ENCODE measurements around the gene XYLT1.

XYLT1 gene

DNA sequence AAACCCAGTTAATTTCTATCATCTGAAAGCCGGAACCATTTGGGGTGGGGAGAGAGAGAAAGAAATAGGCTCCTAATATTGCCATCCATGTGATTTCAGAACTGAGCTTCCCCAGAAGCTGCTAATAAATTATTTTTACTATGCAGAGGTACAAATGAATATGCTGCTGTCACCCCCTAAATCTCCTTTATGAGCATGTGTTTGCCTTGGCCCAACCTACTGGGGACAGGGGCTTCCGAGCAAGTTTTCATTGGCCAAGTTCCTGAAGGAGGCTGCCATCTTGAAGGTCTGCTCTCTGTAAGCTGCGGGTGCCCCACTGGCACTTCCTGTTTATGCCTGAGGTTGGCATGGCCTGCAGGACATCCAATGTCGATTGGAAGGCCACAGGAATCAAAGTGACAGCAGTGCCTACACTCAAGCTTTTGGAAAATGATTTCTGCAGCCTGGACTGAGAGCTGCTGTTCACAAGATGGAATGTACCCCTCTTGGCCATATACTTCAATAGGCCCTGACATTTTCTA is 194.7 kb downstream of the XYLT1 start:
- DNase-seq (ENCODE audit: low read depth, low spot score) = no peak
- H3K27ac ChIP-seq = peak overlapping the region; percentile 72

DNA sequence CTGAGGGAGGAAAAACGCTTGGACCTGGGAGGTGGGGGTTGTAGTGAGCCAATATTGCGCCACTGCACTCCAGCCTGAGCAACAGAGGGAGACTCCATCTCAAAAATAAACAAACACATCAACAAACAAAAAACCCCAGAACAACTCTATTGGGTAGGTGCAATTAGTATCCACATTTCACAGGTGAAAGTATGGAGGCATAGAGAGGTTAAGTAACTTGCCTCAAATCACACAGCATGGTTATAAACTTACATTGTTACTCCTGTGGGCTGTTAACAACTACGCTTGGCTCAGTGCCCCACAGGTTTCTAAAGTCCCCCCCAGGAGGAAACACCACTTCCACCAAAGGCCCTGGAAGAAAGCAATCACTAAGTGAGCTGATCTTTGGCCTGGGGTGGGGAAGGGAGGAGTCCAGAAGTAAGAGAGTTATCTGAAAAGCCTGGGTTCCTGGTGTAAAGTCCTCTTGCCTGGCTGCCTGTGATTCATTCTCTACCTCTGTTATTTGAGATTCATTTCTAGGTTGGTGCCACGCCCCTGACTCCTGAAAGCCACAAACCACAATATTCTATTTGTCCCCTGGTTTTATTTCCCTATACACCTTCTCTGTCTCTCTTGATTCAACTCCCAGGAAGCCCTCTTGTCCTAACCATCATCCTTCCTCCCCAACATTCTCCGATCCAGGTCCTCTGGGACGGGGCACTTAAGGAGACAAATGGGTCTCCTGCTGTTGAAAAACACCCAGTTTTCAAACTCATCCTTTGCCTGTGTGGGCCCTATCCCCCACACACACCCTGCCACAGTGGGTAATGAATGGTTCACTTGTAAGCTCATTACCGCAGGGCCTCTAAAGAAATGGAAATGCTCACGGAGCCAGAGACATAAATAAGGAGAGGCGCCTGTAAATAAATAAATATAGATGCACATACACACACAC is 195.4 kb downstream of the XYLT1 start:
- peak; percentile 55 for DNase-seq (ENCODE audit: low read depth, low spot score)
- peak overlapping the region; percentile 72 for H3K27ac ChIP-seq

DNA sequence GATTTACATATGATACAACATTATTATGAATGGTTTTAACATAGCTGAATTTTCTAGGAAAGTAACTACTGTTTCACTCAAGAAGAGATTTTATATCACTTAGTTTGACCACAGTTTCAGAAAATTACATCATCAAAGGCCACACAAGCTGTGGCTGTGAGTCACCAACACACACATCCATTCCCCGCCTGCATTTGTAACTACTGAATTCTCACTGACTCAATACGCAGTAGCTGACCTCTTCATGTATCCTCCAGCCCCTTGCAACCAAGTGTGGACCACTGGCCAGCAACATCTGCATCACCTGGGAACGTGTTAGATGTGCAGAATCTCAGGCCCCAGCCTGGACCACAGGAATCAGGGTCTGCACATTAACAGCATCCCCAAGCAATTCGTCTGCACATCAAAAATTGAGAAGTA is 197.6 kb downstream of the XYLT1 start:
- H3K27ac ChIP-seq = peak overlapping the region; percentile 79
- DNase-seq (ENCODE audit: low read depth, low spot score) = peak; percentile 75

DNA sequence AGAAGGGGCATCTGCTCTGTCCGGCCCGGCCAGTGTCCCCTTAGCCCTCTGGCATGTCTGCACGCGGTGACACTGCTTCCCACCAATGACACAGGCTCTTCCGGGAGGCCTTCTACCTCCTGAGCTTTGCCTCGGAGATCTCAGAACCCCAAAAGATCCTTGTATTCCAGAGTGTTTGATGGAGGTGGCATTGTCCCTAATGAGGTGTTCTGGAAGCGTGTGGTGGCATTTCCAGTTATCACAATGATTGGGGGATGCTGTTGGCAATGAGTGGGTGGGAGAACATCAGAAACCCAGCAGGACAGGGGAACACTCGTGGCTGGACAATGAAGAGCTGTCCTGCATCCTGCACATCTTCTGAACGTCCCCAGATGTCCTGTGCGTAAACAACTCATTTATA is 198.0 kb downstream of the XYLT1 start:
- peak overlapping the region; percentile 79 for H3K27ac ChIP-seq

DNA sequence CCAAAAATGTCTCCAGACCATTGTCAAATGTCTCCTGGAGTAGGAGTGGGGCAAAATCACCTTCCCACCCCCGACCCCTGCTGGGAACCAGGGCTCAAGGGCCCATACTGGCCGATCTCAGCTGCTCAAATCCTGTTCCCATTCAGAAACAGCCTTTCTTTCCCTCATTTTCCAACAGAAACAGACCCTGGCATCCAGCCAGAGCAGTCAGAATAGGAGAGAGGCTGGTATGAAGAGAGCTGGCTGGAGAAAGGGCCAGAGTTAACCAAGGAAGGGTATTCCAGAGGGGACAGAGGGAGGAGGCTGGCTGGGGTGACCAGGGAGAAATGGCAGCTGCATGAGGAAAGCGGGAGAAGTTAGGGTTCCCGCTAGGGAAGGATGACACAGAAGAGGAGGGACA is 199.1 kb downstream of the XYLT1 start:
- no peak for DNase-seq (ENCODE audit: low read depth, low spot score)

More for the DNA sequence above, 198.0 kb downstream of the XYLT1 start:
- no peak for DNase-seq (ENCODE audit: low read depth, low spot score)

DNA sequence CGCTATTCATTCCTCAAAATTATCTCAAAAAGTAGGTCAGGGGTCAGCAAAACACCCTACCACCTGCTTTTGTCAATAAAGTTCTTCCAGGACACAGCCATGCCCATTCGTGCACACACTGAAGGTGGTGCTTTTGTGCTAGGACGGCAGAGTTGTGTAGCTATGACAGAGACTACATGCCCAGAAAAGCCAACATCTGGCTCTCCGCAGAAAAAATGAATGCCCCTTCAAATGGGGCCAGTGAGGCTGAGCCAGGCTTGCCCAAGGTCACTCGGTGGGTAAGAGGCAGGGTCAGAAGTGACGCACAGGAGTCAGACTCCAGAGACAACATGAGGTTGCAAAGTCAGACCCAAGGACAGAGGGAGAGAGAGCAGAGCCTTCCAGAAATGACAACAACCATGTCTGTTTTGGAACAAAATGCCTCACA is 200.1 kb downstream of the XYLT1 start:
- no peak overlapping the region for H3K27ac ChIP-seq
- no peak for DNase-seq (ENCODE audit: low read depth, low spot score)

More for the DNA sequence above, 199.1 kb downstream of the XYLT1 start:
- no peak overlapping the region for H3K27ac ChIP-seq

DNA sequence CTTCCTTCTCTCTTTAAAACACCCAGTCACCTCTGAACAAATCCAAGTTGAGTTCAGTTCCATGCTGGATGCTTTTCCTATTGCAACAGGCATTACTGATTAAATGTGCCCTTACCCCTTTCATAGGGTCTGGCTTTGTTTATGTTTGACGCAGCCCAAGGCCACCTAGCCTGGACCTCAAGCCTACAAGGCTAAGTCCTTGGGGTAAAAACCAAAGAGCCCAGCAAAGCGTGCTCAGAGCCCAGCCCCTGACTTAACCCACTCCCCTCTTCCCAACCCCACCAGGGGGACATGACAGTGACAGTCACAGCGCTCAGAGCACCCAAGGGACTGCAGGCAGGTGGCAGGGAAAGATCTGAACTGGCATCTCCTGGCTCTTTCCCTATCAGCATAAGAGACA is 200.6 kb downstream of the XYLT1 start:
- DNase-seq (ENCODE audit: low read depth, low spot score) = no peak
- no peak overlapping the region for H3K27ac ChIP-seq

DNA sequence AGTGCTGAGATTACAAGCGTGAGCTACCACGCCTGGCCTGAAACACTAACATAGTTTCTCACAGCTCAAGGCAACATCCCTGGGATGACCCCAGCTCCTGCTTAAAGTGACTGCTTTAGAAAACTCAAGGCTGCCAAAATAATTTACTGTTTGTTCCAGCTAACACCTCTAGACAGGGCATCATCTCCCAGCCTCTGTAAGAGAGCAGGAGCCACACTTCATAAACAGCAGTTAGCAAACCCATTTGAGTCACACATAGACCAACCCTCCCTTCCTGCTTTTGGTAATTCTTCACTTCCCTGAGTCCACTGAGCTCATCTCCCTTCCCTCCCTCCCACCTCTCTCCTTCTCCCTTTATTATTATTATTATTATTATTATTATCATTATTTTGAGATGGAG is 201.3 kb downstream of the XYLT1 start:
- DNase-seq (ENCODE audit: low read depth, low spot score) = no peak
- H3K27ac ChIP-seq = no peak overlapping the region

DNA sequence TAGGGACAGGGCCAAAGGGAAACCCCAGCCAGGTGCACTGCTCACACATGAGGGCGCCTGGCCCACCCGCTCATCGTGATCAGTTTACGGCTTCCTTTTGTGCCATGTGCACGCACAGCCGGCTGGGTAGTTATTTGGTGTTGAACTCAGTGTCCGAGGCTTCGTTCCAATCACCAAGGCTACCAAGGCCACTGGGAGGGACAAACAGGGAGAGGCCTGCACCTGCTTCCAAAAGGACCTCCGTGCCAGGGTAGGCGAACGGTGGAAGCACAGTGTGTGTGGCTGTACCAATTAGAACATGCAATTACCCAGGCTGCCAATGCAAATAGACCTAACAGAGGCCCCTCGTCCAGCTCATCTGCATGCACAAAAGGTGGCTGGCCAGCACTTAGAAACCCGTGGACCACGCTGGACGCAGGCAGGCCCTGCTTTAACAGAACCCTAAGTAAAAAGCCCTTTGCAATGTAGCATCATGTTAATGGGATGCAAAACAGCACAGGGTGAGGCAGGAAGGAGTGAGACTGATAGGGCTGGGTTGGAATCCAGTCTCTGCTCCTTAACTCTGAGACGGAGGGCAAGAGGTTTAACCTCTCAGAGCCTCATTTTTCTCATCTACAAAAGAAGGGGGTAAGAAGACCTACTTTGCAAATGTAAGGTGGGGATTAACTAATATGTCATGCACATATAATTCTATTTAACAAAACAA is 204.0 kb downstream of the XYLT1 start:
- no peak overlapping the region for H3K27ac ChIP-seq
- DNase-seq (ENCODE audit: low read depth, low spot score) = no peak

DNA sequence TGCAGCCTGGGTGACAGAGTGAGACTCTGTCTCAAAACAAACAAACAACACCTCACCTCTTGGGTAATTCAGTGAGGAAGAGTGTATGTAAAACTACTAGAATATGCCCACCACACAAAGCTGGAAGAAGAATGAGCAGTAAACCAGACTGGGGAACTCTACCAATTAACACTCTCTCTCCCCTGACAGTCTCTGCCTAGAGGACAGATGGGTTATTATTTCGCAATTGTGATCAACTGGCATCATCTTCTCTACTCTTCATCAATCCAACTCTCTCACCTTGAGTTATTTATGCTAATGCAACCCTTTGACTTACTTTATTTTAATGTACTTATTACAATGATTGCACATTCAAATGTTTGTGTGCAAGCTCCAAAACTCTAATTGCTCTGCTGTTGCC is 205.6 kb downstream of the XYLT1 start:
- no peak for DNase-seq (ENCODE audit: low read depth, low spot score)
- no peak overlapping the region for H3K27ac ChIP-seq

DNA sequence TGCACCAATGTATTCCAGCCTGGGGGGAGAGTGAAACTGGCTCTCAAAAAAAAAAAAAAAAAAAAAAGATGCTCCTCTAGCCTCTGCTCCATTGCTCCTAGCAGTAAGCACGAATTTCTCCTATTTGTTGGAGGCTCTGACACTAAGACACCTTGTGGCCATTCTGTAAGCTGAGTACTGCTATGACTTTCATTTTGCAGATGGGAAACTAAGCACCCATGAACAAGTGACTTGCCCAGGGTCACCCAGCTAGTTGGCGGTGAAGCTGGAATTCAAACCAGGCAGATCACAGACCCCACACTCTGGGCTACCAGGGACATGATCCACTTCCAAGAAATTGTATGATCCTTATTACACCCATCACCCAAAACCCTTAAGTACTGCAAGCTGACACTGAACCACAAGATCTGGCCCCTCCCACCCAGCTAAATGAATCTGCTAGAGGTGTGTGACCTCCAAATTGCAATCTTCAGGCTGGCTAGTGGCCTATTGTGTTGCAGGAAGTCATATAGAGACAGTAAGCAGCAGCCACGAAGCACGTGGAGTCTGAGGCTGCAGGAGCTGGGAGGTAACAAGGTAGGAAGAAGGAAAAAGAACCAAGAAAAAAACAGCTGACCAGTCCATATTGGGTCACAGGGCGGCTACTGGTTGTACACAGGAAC is 209.4 kb downstream of the XYLT1 start:
- no peak for DNase-seq (ENCODE audit: low read depth, low spot score)
- no peak overlapping the region for H3K27ac ChIP-seq

DNA sequence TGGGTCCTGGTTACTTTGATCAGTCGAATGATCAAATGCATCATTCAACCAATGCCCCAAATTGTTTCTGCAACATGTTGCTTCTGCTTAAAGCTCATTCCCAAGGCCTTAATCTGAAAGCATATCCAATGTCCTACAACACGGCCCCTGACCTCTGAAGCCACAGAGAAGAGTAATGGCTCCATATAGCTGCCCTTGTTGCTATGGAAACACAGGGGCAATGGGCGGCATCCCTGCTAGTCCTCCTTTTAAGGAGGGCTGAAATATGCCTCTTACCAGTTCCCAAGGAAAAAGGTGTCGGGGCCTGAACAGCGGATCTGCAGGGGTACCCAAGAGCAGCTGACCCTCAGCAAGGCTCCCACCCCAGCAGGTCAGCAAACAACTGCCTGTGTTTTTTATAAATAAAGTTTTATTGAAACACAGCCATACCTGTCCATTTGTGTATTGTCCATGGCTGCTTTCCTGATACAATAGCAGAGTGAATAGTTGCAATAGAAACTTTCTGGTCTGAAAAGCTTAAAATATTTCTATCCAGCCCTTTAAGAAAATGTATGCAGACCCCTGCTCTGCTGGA is 210.4 kb downstream of the XYLT1 start:
- DNase-seq (ENCODE audit: low read depth, low spot score) = no peak
- H3K27ac ChIP-seq = no peak overlapping the region

DNA sequence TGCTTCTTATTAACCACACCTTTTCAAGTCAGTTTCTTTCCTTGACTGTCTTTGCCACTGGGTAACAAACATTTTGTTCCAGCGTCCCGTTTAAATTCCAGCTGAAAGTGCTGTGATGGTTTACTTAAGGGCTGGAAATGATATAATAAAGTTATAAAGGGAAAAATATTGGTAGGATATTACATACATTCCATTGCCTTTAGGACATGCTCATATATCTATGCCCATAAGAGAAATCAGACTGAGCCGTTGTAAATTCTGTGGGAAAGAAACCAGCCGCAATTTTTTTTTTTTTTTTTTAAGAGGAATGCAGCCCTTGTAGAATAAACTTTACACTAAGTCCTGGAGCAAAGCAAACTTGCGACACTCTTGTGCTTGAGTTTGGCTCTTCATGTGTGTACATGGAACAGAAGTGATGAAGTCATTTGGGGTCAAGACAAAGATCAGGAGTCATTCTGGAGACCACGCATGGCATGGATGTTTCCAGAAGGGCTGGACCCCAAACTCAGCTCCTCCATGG is 210.9 kb downstream of the XYLT1 start:
- no peak overlapping the region for H3K27ac ChIP-seq
- DNase-seq (ENCODE audit: low read depth, low spot score) = no peak

DNA sequence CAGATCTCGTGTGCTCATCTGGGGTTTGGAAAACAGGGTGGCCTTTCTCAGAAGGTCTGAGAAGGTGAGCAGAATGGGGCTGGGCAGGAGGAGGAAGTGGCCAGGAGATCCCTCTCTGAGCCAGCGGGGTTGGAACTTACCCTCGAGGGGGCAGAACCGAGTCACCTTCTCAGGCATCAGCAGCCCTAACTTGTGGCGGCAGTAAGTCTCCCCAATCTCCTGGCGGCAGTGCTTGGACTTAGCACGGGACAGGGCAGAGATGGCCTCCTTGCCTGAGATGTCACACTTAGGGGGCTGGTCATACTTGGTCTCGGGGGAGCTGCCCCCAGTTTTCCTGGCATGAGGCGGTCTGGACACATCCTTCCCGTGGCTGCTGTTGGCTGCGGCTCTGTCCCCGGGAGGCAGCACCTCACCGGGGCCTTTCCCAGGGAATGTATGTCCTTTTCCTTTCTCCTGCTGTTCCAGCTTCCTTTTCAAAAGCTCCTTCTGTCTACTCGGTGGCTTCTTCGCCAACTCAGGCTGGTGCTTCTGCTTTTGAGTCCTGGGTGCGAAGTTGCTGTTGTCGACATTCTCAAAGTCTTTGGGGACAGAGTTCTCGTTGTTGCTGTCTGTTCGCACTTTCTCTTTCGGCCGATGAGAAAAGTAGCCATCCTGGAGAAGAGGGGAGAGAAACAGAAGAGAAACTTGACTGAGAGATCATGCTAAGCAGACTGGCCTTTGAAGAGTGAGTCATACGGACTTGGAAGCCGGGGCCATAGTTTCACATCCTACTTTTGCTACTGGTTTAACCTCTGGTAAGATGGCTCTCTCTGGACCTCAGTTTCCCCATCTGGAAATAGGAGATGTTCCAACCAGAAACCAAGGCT is 211.7 kb downstream of the XYLT1 start:
- no peak overlapping the region for H3K27ac ChIP-seq

DNA sequence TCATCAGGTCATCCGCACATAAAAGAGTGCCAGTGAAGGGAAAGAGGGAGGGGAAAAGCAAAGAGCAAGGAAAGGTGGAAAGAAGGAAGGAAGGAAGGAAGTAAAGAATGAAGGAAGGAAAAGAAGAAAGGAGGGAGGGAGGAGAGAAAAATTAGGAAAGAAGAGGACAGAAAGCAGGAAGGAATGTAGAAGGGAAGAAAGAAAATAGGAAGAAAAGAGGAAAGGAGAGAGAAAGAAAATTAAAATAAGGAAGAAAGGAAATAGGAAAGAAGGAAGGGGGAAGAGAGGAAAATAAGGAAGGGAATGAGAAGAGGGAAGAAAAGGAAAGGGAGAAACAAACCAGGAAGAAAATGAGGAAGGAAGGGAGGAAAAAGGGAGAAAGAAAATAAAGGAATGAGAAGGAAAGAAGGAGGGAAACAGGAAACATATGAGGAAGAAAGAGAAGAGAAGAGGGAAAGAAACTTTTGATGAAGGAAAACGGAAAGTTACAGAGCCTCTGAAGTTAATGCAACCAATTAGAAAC is 212.6 kb downstream of the XYLT1 start:
- no peak for DNase-seq (ENCODE audit: low read depth, low spot score)
- H3K27ac ChIP-seq = no peak overlapping the region

More for the DNA sequence above, 211.7 kb downstream of the XYLT1 start:
- no peak for DNase-seq (ENCODE audit: low read depth, low spot score)

DNA sequence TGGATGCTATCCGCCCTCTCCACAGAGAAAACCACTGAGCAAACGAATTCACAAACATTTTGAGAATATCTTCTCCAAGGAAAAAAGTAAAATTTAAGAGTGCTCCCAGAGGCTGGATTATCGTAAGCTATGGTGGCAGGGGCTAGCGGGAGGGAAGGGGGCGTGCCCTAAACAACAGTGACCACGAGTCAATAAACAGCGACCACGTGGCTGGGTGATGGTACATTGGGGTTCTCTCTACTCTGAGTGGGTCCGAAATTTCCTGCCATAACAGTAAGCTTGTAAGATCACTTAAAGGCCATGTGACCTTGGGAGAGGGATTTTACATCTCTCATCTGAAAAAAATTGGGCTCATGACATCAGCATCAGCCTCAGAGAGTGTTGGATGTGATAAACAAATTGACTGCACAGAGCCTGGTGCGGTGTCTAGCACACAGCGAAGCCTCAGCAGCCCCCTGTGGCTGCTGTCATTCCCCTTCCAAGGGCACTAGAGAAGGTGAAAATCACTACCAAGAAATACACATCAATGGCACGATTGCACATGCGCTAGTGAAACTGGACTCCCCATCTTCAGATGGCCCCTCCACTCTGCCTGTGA is 213.2 kb downstream of the XYLT1 start:
- no peak for DNase-seq (ENCODE audit: low read depth, low spot score)
- H3K27ac ChIP-seq = no peak overlapping the region

DNA sequence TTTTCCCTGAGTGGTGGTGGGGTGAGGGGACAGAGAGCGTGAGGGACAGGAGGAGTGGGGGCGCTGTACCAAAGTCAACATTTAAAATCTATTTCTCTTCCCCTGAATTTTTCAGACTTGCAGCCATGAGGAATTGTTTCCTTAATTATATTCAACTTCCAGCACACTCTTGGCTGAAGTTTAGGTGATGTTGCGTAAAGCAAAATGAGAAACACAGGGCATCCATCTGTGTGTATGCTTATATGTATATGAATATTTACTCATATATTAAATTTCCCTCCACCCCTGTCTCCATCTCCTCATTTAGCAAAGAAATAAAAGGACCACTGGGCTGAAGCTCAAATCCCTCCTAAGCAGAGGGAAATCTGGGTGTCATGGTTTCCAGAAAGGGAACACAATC is 218.1 kb downstream of the XYLT1 start:
- H3K27ac ChIP-seq = no peak overlapping the region
- no peak for DNase-seq (ENCODE audit: low read depth, low spot score)

DNA sequence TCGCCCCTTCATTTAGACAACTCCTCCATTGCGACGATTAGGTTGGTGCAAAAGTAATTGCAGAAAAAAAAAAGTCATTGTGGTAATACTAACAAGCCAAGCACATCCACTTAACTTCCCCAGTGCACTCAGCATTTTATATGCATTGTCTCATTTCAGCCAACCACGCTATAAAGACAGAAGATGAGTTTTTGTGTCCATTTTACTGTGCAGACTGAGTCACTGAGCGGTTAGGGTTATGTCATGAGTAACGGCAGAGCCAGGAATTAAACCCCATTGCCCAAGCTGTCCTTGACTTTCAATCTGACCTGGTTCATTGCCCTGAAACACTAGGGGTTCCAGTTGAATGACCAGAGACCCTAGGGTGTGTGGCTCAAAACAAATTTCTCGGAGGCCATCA is 218.7 kb downstream of the XYLT1 start:
- no peak for DNase-seq (ENCODE audit: low read depth, low spot score)
- no peak overlapping the region for H3K27ac ChIP-seq

DNA sequence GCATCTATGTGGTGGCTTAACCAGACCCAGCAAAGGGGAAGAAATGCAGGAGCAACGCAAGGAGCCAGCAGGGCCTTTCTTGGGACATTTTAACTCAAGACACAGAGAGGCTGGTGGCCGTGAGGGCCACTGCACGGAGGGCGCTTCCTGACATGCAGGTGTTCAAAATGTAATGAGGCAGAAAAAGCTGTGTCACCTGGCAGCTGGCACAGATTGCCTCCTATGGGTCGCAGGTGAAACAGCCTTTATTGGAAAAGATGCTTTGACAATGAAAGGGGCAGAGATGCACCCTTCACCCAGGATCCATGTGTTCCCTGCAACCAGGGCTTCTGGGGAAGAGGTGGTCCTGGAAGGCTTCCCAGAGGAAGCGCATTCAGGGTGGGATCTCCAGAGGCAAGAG is 219.3 kb downstream of the XYLT1 start:
- H3K27ac ChIP-seq = no peak overlapping the region
- DNase-seq (ENCODE audit: low read depth, low spot score) = no peak
